HG03064 (cell line): ENCODE data around the gene SLC44A5.
"Not testable (repeated sequence)": the region's sequence is repeated elsewhere in the genome, so short reads cannot be mapped to it uniquely, and the experiment has no call there.

Experiments used
- ATAC-seq: cut with Tn5 transposase; IDR thresholded peaks from one replicate; pipeline ENCODE4 v1.9.1; 2021; ENCODE audit warnings: low read depth; ENCODE audit not compliant: unreplicated experiment

Gene SLC44A5

DNA sequence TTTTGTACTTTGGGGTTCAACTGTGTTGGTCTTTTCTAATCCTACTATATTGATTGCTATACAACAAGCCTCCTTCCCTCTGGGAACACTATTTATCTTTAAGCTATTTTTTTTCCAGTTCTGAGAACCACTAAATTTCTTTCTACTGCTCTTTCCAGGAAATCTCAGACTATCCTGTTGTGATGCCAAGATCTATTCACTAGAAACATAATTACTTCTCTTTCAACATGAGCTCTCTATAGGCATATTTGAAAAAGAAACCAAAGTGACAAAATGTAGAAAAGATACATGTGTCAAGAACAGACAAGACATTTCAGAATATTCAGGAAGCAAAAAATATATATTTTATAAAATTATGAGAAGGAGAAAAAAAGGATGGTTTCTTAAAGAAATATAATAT lies 82.9 kb downstream of the SLC44A5 start:
- ATAC-seq, result no peak

DNA sequence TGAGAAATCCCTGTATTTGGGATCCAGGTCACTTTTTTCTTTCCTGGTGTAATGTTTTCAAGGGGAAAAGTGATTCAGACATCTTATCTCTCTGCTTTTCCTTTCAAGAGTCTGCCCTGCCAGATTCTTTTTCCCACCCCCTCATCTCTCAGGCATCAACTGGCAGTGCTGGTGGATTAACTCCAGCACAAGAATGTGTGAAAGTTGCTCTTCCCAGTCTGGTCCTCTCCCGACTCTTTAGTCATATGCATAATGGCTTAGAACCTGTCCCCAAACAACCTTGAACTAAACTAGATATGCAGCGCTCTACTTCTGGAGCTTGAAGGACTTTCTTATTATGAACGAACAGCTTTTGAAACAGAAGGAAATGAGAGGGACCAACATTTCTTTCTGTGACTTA lies 88.5 kb downstream of the SLC44A5 start:
- ATAC-seq, result no peak

DNA sequence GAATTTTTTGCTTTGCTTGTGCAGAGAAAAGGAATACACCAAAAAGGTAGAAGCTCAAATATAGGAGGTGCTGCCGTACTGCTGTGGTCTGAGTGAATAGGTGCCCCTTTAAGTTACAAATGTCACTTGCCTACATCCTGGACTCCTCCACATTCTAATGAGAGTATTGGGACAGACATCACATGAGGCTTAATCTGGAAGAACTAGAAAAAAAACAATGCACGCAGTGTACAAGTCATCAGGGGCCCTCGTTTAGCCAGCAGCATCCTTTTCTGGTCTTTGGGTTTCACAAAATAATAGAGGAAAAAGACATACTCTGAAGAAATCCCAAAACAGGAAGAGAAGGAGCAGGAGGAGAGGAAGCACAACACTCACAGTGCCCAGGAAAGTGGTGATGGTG lies 89.3 kb downstream of the SLC44A5 start:
- no peak for ATAC-seq

DNA sequence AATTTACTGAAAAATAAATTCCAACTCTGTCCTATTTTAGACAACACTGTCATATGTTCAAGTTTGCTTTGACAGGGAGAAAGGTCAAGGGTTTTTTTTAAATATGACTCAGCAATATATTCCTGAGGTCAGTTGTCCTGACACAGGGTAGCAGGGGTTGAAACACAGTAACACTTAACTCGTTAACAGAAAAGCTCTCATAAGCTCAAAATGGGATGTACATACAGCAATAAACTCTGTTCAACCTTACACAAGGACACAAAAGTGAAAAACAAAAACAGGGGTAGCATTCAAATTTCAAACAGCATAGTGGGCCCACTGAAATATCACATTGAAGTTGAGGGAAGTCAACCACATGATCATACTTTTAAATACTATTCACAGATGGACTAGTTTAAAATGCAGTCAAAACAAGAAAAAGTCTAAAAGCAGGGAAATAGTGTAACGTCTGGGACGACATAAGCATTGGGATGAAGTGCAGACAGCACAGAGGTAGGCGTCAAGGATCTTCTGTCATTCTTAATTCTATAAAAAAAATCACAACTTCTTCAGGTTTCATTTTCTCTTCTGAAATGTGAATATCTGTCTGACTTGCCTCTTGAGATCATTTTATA lies 89.9 kb downstream of the SLC44A5 start:
- ATAC-seq, result no peak

DNA sequence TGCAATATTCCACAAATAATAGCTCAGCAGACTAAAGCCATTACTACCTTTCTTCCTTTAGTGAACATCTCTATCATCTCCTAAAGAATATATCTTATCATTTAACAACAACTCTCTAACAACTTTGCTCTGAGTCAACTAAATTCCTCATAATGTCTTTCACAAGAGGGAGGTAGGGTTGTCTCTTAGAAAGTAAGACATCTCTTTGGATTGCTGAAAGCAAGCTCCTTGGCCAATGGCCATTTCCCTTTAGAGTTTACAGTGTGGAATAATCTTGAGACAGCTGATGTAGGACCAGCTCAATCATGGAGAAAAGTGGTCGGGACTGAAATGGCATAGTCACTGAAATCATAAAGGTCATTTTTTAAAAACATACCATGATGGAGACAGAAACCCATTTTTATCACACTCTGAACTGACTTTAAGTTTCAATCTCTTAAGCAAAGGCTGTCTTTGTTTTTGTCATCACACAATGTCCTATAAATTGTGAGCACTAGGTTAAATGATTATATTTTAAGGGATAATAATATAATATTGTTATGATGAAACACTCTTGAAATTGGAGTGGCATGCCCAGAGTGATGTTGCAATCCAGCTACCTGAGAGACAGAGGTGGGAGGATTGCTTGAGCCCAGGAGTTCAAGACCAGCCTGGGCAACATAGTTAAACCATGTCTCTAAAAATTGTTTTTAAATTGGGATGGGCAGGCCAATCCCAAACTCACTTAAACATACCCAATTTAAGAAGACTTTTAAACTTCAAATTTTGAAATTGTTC lies 91.1 kb downstream of the SLC44A5 start:
- ATAC-seq, result no peak

DNA sequence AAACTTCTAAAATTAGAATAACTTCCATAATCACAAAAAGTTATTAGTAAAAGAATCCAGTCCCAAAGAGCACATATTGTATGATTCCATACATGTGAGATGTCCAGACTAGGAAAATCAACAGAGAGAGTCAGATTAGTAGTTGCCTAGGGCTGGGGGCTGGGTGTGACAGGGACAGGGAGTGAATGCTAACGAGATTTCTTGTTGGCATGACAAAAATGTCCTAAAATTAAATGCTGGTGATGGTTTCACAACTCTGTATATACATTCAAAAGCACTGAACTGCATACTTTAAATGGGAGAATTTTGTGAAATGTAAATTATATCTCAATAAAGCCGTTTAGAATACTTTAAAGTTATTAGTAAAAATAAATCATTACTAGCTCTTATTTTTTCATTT lies 92.2 kb downstream of the SLC44A5 start:
- ATAC-seq, result no peak

DNA sequence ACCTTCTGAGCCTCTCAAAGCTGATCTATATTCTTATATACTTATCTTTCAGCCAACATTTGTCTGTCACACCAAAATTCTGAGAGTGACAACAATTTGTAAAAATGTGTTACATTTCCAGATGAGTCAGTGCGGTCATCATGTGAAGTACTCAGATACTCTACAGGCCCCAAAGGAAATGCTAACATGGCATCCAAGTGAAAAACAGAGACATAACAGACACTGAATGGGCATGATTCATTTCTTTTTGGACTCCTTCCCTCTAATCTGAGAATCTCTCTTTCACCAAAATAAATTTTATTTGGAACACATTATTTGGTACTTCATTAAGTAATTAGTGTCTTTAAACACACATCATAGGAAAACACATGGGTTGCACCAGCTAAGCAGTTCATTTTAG lies 96.6 kb downstream of the SLC44A5 start:
- no peak for ATAC-seq

DNA sequence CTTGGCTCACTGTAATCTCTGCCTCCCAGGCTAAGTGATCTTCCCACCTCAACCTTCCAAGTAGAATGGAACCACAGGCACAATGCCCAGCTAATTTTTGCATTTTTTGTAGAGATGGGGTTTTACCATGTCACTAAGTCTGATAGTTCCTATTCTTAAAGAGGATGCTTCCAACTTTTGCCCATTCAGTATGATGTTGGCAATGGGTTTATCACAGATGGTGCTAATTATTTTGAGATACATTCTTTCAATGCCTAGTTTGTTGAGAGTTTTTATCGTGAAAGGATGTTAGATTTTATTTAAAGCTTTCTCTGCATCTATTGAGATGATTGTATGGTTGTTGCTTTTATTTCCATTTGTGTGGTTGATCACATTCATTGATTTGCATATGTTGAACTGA lies 103.9 kb downstream of the SLC44A5 start:
- no peak for ATAC-seq

DNA sequence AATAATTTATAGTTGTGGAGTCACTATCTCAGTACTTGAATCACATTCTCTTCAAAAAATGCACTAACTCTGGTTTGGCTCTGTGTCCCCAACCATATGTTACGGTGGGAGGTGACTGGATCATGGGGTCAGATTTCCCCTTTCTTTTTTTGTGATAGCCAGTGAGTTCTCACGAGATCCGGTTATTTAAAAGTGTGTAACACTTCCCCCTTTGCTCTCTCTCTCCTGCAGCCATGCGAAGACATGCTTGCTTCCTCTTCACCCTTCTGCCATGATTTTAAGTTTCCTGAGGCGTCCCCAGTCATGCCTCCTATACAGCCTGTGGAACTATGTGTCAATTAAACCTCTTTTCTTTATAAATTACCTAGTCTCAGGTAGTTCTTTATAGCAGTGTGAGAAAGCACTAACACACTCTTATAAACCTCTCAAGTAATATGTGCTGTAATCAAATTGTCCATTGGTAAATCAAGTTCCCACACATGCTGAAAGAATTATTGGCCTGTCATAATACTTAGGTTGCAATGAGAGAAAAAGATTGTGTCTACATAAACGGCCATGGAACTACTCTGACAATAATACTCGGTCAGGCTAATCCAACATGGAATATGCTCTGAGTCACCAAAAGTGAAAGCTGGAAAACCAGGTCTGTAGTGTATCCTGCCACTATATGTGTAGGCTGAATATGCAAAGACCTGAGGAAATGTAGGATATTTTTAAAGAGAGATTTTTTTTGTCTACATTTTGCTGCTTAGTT lies 107.5 kb downstream of the SLC44A5 start:
- no peak for ATAC-seq

DNA sequence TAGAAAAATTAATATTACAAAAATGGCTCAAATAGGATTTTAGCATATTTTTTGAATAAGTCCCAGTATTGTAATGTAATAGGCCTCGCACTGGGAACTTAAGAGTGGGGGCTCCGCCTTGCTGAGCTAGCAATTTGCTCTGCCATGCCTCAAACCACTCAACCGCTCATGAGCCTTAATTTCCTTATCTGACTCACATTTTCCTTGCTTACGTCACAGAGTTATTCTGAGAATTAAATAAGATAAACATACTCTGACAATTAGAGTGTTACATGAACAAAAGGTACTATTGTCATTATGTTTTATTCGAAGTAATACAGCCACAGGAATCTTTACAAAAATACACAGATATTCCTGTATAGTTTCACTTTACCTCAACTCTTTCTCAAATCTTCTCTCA lies 108.1 kb downstream of the SLC44A5 start:
- ATAC-seq, result no peak

DNA sequence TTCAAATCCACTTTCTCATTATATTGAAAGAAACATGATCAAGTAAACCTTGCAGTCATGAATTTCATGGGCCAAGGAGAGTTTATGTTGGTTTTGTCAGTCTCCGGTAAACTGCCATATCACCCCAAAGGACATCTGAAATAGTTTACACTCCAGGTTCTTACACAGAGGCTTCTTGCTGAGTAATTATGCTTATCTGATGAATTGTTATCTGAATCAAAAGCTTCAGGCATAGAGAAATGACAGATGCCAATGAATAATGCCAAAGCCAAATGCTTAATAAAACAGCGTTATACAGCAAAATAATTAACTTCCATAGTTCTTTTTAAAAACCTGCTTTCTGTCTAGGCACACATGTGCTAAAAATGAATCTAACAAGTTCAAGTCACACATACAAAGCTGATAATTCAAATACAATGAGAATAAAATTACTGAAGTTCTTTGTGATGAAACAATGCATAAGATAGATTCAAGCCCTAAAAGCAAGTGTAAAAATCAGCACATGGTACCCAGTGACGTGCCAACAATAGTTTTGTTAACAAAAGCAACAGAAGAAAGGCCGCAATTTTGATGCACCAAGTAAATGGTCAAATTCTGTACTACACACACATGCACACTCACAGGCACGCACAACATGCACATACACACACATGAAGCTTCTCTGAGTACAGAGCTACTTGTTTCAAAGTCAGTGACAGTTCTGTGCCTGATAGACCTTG lies 109.2 kb downstream of the SLC44A5 start:
- no peak for ATAC-seq

DNA sequence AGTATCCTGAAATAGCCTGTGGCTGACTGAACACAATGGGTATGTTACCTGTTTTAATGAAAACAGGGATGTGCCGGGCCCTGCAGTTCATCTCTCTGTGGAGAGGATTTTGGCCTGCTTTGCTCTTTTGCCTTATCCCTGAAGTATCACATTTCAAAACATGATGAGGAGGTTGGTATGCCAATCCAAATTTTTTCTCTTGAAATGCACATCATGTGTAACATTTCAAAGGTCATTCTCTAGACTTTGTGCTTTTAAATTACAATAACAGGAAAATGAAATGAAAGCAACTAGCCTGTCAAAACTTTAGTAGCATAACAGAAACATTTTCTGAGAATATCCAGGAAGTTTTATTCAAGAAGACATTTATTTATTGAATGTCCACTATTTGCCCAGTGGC lies 118.9 kb downstream of the SLC44A5 start:
- ATAC-seq, result no peak

DNA sequence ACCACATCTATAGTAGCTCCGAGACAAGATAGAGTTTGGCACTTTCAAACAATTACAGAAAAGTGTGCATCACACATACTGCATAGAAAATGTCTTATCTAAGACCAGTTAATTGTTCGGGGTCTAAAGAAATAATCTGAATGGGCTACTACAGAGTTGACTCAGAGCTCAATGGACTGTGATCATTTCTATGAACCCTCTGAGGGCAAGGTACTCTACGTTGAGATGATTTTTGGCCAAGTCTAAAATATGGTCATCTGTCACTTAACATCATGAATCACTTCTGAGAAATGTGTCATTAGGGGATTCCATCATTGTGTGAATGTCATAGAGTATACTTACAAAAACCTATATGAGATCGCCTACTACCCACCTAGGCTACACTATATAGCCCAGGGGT lies 123.5 kb downstream of the SLC44A5 start:
- ATAC-seq, result no peak

DNA sequence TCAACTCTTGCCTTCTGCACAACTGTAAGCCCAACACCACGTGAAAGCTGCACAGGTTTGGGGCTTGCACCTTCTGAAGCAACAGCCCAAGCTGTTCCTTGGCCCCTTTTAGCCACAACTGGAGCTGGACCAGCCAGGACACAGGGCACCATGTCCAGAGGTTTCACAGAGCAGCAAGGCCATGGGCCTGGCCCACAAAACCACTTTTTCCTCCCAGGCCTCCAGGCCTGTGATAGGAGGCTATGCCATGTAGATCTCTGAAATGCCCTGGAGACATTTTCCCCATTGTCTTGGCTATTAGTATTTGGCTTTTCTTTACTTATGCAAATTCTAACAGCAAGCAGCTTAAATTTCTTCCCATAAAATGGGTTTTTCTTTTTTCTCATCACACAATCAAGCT lies 126.1 kb downstream of the SLC44A5 start:
- ATAC-seq, result no peak

DNA sequence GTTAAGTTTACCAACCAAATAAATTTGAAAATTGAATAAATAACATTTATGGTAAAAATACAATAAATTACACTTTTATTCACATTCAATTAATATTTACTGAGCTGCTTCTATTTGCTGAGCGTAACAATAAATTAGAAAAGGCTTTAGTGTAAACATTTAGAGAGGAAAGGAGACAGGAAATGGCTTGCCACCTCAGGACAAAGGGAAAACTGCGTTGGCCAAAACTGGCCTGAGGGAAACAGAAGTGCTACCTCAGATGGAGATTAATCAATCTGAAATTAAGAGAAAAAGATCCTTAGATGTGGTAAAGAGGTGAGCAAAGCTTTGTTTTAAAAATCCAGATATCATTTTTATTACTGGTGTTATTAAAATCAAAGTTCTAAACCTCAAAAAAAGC lies 128.0 kb downstream of the SLC44A5 start:
- no peak for ATAC-seq

DNA sequence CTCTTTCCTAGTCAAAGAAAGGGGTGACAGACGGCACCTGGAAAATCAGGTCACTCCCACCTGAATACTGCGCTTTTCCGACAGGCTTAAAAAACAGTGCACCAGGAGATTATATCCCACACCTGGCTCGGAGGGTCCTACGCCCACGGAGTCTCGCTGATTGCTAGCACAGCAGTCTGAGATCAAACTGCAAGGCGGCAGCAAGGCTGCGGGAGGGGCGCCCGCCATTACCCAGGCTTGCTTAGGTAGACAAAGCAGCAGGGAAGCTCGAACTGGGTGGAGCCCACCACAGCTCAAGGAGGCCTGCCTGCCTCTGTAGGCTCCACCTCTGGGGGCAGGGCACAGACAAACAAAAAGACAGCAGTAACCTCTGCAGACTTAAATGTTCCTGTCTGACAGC lies 134.4 kb downstream of the SLC44A5 start:
- not testable (repeated sequence) for ATAC-seq

DNA sequence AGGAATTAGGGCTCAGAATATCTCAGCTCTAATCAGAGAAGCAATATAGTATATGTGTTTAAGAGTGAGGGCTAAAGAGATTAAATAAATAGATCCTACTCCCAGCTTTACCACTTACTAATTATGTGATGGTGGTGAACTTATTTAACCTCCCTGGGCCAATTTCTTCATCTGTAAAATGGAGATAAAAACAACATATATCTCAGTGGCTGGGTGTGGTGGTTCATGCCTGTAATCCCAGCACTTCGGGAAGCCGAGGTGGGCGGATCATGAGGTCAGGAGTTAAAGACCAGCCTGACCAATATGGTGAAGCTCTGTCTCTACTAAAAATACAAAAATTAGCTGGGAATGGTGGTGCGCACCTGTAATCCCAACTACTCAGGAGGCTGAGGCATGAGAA lies 135.2 kb downstream of the SLC44A5 start:
- no peak for ATAC-seq

DNA sequence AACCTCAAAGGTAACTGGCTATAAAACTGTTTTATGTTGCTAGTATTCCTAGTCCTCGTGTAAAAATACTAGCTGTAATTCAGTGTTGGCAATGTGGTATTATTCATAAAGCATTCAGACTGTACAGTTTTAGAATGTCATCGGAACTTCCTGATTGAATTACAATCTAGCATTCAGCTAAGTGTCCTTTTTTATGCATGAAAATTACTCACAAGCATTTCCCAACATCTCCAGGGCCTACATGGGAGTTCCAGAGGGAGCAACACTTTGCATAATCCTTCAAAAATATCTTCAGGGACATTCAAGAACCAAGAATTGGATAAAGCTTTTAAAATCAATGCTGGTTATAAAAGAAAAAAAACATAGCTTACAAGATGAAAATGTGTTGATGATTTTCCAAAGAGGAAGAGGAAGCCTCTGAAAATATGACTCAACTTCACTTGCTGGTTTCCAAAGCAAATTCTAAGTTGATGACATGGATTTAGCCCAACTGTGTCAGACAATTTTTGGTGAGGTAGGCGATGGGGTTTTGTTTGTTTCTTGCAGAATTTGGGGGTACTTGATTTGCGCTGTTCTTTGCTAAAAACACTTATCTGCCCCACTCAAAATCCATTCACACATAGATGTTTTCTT lies 137.8 kb downstream of the SLC44A5 start:
- no peak for ATAC-seq

DNA sequence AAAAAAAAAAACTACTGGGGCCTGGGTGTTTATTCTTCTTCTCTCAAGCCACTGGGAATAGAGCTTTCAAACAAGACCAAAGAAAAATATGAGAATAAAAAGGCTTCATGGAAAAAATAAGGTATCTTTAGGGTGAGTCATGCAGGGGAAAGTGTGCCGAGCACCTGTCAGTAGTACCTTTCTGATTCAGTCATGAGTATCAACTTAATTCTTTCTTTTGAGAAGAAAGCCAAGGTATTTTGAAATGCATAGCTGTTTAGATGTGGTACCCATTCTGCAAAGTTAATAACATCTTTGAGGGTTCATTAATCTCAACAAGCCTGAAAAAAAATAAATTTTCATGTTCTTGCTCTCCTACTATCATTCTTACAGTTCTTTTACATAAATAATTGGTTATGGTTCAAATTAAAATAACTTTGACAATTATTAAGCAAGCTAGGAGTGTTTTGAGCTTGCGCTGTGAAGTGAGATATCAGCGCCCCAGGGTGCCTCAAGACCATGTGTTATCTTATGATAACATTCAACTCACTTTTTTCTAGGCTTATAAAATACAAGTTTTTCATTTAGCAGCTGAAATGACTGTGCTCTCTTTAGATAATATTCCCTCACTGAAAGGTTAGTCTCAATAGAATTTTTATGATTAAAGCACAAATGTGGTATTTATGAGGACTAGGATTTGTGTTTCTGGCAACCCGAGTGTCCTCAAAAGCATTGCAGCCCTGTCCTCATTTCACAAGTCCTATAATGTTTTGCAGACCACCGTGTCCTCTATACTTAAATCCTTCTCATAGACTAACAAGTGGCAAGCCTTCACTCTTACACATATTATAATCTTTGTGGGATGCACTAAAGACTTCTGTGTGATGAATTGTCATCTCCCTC lies 138.6 kb downstream of the SLC44A5 start:
- no peak for ATAC-seq

DNA sequence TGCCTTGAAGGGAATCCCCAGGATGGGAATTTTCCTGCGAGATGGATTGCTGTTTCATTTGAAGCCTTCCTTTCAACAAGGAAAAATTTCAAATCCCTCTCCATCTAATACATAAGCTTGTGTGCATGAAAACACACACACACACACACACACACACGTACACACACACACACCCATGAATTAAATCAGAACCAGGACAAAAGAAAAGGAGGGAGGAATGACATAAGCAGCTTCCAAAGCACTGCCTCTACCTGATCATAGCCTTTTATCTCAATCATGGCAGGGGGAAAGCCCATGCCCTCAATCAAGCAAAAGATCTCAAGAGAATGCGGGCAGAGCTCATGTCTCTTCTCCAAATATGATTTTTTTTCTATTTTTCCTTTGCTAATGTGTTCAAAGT lies 139.7 kb downstream of the SLC44A5 start:
- no peak for ATAC-seq
